HG03280 (cell line): ENCODE measurements around the gene PTPRR.
A peak's percentile ranks its signal among the peaks of the same experiment; 100 is the strongest.

Experiments
- ATAC-seq: cut with Tn5 transposase; IDR thresholded peaks from one replicate; pipeline ENCODE4 v1.9.1; 2021; ENCODE audit warnings: mild to moderate bottlenecking, moderate library complexity; ENCODE audit not compliant: unreplicated experiment

Gene PTPRR

DNA sequence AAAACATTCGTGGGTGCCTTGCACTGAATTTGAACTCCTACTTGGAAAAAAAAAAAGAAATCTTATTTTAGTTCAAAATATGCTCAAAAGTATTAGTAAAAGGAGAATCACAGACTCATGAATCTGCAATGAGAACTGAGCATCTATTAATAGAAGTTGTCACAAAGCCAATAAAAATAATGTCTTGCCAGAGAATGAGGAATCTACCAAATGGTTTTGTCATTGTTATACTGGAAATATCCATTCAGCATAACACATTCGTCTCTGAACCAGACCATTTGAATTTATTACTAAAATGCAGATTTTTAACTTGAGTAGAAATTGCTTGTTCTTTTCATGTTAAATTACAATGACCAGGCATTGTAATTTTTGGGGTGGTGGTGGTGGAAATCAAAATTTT lies 271.7 kb downstream of the PTPRR start:
- no peak for ATAC-seq

DNA sequence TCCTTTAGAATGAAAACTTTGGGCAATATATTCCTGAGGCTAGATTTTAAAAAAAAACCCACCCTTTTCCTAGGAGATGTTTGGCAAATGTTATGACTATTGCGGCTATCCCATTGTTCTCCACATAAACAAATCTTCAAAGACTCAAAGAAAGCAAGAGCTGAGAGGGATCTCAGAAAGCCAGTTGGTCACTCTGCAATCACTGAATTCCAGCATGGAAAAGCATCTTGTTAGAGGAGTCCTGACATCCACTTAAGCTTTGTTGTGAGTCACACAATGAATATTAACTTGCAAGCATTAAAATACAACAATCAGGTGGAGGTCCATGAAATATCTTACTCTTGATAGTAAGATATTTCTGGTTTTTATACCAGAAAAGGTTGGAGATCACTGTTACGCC lies 272.3 kb downstream of the PTPRR start:
- no peak for ATAC-seq

GRCh38 chr12:70646850-70647249 lies 273.7 kb downstream of the PTPRR start:
- ATAC-seq: no peak

DNA sequence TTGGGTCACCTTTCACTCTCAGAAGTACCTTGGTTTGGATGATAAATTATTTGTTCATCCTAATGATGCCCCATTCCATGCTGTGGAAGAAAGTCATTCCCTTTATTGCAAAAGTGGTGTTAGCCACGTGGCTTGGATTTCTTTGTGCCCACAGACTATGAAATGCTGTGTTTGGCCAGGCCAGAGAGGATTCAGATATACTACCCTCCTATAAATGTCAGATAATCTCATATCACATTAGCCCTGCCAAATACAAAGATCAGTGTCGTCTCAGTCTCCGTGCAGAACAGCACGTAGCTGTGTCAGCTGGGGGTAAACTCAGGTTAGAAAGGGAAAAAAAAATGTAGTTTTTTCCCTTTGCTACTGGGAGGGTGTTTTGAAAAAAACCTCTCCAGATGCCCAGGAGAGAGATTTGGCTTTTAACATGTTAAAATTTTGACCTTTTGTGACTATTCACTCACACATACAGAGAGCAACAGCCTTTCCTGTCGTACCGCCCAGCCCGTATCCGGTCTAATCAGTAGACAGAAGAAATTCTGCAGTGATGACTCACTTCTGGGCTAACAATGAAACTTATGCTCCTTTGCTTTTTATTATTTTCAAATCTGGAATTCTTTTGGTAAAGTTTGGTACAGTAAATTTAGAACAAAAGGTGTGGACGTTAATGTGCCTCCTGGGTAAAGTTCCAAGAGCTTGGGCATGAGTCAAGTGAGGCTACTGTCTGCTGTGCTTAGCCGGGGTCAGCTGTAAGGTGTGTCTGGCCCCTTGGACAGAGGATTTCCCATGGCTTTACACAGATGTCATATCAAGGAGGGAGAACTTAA lies 274.8 kb downstream of the PTPRR start:
- ATAC-seq: peak; percentile 65

- no peak for ATAC-seq
These were observed 275.7 kb downstream of the PTPRR start for GRCh38 chr12:70644861-70645260.

DNA sequence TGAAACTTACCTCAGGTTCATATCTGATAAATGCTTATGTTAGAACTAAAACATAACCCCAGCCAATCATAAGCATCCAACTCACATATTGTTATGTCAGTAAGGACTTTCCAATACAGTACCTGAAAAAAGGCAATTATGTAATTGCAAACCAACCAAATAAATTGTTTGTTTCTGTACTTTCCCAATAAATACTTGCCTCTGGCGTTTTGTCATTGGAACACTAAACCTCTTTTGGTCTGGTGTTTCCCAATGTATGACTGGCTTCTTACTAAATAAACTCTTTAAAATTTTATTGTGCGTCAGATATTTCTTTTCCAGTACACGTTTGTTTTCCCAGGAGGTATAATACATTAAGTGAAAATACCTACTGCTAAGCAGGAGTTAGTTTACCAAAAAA lies 276.6 kb downstream of the PTPRR start:
- no peak for ATAC-seq

DNA sequence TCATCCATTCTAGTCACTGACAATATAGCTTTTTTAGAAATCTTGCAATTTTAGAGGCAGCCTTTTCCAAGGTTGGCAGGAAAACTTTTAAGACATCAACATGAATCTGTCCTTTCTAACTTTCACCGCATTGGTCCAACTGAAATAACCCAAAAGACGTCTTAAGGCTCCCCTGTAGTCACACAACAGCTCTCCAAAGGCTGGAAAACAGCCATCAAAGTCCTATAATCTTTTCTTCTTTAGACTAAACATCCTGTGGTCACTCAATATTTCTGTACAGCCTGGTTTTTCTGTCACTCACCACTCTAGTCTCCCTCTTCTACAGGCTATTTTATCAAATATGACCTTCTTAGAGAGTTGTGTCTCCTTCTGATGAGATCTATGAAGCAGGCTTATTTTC lies 278.8 kb downstream of the PTPRR start:
- no peak for ATAC-seq

- no peak for ATAC-seq
These were observed 279.6 kb downstream of the PTPRR start for GRCh38 chr12:70640901-70641300.

DNA sequence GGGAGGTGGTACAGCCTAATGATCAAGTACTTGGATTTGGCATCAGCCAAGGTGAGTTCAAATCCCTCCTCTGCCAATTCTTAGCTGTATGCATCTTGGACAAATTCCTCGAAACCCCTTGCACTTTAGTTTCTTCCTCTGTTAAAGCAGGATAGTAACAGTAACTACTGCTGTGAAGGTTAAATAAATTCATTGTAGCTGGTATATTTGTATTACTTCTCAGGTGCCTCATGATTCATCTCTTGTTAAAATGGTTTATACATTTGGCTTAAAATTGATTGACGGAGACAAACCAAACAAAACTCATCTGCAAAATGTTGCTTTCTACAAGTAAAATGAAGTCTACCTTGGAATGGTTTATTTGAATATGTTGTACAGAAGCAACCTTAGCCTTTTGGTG lies 281.0 kb downstream of the PTPRR start:
- ATAC-seq: no peak

DNA sequence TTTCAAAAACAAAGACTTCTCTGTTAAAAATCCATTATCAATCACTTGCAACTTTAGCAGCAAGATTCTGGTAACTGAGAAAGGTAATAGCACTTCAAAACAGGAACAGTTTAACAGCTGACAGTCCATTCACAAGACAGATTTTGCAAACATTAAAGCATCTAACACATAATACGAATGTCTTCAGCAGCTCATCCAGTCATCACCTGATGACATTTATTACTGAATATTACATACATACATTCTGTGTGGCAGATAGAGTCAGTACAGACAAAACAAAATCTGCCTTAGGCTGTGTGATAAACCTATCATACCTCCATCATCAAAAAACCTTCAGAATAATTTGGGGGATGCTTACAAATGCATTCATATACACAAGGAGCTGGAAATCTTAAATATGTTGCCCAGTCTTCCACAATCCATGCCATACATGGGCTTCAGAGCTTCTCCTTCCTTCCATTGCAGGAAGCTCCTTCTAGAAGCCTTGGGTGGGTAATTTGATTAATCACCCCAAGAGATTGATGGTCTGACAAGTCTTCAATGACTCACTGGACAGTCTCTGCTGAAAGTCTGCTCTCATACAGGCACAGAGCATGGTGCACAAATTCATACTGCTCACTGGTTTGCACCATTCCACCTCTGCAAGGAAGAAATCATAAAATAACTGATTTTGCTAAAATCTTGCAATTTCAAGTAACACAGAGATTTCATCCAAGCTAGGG lies 281.7 kb downstream of the PTPRR start:
- ATAC-seq: no peak

DNA sequence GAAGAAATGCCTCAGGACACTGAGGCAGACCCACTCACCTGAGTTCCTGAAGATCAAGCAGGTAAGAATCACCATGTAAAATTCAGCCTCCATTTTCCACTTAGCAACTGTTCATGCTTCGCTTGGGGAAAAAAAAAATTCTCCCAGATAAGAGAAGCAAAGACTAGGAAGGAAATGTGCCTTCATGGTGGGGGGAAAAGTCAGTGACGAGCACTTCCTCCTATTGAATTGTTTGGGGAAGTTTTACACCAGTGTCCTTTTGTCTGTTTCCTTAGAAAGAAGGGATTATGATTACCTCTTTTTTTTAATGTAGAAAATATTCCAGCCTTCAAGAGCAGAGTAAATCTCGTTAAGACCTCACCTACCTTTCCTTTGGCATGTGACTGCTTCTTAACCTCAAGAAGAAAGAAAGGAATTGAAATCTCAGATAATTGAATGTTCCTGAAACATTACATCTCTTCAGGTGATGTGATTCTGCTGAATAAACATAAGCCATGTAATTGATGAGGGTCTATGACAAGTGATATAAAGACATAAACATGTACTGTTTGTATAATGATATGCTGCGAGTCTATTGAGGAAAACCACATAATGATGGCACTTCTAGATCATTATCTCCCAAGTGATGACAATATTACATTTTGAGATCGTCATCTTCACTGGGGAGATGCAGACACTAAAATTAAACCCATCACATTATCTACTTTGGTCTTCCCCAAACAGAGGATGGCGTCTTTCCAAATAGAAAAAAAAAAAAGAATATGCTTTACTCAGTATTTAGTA lies 283.0 kb downstream of the PTPRR start, which contains the start of gene PTPRB:
PTPRB (minus strand) TSS at position 127 of the 783 bp plus-strand sequence; CDS start at position 93, 34 bp downstream.
- ATAC-seq: no peak

- no peak for ATAC-seq
These were observed 284.8 kb downstream of the PTPRR start for GRCh38 chr12:70635755-70636154.

DNA sequence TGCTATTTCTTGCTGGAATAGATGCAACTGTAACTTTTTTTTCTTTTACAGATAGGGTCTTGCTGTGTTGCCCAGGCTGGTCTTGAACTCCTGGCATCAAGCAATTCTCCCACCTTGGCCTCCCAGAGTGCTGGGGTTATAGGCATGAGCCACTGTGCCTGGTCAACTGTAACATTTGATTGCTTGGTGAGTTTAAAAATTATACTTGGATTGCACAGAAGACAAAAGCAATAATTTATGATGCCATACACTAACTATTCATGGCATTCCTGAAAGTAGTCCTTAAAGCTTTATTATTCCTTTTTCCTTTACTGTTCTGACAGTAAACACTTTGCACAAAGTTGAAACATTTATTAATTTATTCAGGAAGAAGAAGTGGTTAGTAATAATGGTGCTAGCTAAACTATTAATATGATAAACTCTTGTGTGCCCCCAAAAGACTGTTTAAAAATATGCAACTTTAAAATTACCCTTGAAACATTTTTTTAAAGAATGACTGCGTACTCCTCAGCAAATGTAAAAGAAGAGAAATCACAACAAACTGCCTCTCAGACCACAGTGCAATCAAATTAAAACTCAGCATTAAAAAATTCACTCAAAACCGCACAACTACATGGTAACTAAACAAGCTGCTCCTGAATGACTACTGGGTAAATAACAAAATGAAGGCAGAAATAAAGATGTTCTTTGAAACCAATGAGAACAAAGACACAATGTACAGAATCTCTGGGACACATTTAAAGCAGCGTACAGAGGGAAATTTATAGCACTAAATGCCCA lies 291.6 kb downstream of the PTPRR start:
- ATAC-seq: no peak

DNA sequence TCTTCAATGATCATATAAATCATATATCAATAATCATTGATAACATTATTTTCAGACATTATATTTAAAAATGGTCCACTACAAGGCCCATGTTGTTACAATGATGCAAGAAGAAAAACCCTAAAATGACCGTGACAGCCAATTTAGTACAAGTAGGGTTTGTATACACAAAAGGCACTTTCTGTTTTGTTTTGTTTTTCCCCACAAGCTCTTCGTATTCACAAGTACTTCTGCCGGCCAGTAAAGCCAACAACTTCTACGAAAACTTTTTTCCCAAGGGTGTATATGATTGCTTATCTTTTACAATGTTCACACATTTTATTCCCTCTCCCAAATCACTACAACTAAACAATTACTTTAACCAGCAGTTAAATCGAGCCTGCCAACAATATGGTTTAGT lies 292.9 kb downstream of the PTPRR start:
- ATAC-seq: no peak

GRCh38 chr12:70626180-70626579 lies 294.4 kb downstream of the PTPRR start:
- ATAC-seq: no peak

- ATAC-seq: no peak
These were observed 300.9 kb downstream of the PTPRR start for GRCh38 chr12:70619471-70620152.

DNA sequence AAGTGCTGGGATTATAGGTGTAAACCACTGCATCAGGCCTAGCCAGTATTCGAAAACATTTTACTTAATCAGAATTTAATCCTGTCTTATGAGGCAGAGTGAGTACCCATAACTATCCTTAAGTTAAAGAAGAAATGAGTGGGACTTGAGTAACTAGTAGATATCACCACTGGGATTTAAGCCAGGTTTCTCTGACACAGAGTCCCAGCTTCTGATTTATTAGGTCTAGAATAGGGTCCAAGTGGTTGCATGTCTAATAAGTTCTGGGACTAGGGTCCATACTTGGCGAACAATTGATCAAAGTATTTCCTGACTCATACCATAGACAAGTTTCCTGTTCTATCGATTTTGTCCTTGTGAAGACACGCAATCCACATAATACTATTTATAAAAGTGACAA lies 302.2 kb downstream of the PTPRR start:
- ATAC-seq: no peak

DNA sequence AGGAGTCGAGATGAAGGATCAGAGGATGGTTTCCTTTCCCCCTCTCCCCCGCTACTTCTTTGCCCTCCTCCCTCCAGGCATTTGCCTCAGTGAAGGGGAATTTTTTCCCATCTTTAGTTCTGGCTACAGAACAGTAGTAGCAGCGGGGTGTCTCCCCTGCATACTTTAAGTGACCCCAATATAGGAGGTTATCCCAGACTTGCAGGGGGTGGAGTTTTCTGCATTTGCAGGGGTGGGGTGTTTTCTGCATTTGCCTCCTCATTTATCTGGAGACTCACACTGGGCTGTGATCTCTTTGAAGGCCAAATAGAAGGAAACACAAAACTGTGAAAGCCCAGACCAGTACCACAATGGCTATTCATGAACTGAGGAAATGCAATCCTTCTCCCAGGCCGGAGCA lies 303.1 kb downstream of the PTPRR start:
- no peak for ATAC-seq

GRCh38 chr12:70615174-70615866 lies 305.2 kb downstream of the PTPRR start:
- no peak for ATAC-seq
